Measurements from ENCODE around the gene GPS1. TPM values are rescaled to one million over a fixed set of nuclear protein-coding genes. Genes with fewer than 3 reads are reported as not detected.

The GPS1 gene
- polyA plus RNA-seq (ENCODE audit: insufficient read length): 102 TPM
- long read RNA-seq, donor 1, transcript GPS1-226 (13 exons, 1,839 nt): minor isoform, 5 of 129 reads
- long read RNA-seq, donor 1, transcript GPS1-208 (13 exons, 1,874 nt): major isoform, 16 of 129 reads
- long read RNA-seq, donor 1, partial matches to known transcripts: 69 of 129 reads
- long read RNA-seq, donor 1, other reads (novel, unspliced or antisense): 31 of 129 reads
- long read RNA-seq, donor 2, transcript GPS1-208 (13 exons, 1,874 nt): major isoform, 13 of 45 reads
- long read RNA-seq, donor 2, partial matches to known transcripts: 18 of 45 reads
- long read RNA-seq, donor 2, other reads (novel, unspliced or antisense): 5 of 45 reads
- long read RNA-seq, donor 3, transcript GPS1-208 (13 exons, 1,874 nt): major isoform, 11 of 38 reads
- long read RNA-seq, donor 3, partial matches to known transcripts: 21 of 38 reads
- long read RNA-seq, donor 3, other reads (novel, unspliced or antisense): 0 of 38 reads
- long read RNA-seq, donor 4, partial matches to known transcripts: 0 of 1 reads
- long read RNA-seq, donor 4, other reads (novel, unspliced or antisense): 0 of 1 reads
- long read RNA-seq, donor 5, transcript GPS1-226 (13 exons, 1,839 nt): minor isoform, 6 of 130 reads
- long read RNA-seq, donor 5, transcript GPS1-201 (13 exons, 1,842 nt): minor isoform, 5 of 130 reads
- long read RNA-seq, donor 5, transcript GPS1-208 (13 exons, 1,874 nt): major isoform, 18 of 130 reads
- long read RNA-seq, donor 5, partial matches to known transcripts: 85 of 130 reads
- long read RNA-seq, donor 5, other reads (novel, unspliced or antisense): 12 of 130 reads
- long read RNA-seq, donor 6, transcript GPS1-226 (13 exons, 1,839 nt): minor isoform, 6 of 79 reads
- long read RNA-seq, donor 6, transcript GPS1-208 (13 exons, 1,874 nt): major isoform, 11 of 79 reads
- long read RNA-seq, donor 6, partial matches to known transcripts: 36 of 79 reads
- long read RNA-seq, donor 6, other reads (novel, unspliced or antisense): 23 of 79 reads
- long read RNA-seq, donor 7, transcript GPS1-201 (13 exons, 1,842 nt): minor isoform, 8 of 147 reads
- long read RNA-seq, donor 7, transcript GPS1-208 (13 exons, 1,874 nt): major isoform, 30 of 147 reads
- long read RNA-seq, donor 7, transcript GPS1-226 (13 exons, 1,839 nt): minor isoform, 5 of 147 reads
- long read RNA-seq, donor 7, partial matches to known transcripts: 91 of 147 reads
- long read RNA-seq, donor 7, other reads (novel, unspliced or antisense): 10 of 147 reads
- long read RNA-seq, donor 8, transcript GPS1-208 (13 exons, 1,874 nt): major isoform, 7 of 21 reads
- long read RNA-seq, donor 8, partial matches to known transcripts: 0 of 21 reads
- long read RNA-seq, donor 8, other reads (novel, unspliced or antisense): 6 of 21 reads

DNA sequence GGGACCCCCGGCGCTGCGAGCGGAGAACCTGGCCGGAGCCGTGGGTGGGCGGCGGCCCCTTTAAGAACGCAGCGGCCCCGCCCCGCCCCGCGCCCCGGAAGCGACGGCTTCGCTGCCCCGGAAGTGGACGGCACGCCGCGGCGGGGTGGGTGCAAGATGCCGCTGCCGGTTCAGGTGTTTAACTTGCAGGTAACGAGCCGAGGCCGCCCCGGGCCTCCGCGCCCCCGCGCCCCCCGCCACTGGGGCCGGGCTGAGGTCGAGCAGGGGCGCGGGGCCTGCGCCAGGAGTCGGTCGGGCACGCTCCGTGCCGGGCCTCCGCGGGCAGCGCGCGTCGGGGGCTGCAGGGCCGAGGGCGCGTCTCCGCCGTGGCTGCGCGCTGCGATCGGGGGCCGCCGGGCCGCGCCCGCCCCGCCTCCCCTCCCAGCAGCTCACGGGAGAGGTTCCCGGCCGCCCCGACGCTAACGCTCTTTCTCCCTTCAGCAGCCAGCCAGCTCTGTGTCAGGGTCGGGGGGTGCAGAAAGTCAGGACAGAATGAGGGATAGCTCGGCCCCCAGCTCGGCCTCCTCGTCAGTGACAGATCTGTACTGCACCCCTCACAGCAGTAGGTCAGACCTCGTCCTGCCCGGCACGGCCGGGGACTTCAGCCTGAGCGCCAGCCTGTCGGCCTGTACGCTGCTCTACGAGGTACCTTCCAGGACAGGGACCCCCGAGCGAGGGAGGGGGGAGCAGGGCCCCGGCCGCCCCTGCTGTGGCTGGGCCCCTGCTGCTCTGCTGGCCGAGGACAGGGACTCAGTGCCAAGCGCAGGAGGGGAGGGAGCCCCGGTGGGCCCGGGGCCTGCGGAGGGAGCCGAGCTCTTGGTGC is at the start of gene GPS1, which contains the start of gene RFNG:
TSS of gene GPS1 (plus strand) at position 123 of the 862 bp plus-strand sequence. CDS start at position 157, 34 bp downstream.
TSS of gene RFNG (minus strand) at position 36 of the 862 bp plus-strand sequence. CDS start 45 bp downstream, outside the sequence.
- DNase-seq: no peak

DNA sequence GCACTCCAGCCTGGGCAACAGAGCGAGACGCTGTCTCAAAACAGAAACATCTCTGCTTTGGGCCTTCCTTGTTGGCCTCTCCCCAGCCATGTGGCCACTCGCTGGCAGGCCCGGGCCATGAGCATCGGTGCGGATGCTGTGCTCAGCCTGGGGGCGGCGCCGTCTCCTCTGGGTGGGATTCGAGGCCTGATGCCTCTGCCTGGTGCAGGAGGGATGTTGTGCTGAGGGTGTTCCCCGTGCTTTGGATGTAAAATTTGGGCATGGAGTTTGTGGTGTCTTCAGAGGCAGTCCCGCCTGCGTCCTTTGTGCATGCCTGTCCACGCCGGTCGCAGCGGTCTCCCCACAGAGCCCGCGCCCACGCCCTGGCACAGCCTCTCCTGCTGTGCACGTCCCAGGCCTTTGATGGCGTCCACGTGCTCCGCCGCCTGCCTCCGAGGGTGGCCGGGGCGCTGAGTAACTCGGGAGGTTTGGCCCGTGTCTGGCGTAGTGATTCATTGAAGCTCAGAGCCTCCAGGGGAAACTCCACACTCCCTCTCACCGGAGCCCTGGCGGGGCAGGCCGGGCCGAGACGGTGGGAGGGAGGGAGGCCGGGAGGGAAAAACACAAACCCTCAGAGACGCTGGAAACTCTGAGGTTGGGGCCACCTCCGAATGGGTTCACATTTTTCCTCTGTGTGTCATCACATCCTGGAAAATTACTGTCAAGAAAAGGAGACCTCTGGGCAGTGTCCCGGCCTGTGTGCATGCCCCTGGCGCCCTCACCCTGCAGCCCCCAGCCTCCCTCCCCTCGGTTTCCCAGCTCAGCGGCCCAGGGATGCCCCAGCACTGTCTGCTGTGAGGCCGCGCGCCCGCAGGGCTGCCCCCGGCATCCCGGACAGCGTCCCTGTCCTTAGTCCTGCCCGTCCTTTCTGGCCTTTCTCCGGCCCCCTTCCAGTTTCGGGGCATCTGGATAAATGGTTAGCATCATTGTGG is 48.0 kb upstream of the GPS1 start:
- DNase-seq: no peak

- DNase-seq: no peak
Measured at GRCh38 chr17:82004517-82005455, 46.9 kb upstream of the GPS1 start.

DNA sequence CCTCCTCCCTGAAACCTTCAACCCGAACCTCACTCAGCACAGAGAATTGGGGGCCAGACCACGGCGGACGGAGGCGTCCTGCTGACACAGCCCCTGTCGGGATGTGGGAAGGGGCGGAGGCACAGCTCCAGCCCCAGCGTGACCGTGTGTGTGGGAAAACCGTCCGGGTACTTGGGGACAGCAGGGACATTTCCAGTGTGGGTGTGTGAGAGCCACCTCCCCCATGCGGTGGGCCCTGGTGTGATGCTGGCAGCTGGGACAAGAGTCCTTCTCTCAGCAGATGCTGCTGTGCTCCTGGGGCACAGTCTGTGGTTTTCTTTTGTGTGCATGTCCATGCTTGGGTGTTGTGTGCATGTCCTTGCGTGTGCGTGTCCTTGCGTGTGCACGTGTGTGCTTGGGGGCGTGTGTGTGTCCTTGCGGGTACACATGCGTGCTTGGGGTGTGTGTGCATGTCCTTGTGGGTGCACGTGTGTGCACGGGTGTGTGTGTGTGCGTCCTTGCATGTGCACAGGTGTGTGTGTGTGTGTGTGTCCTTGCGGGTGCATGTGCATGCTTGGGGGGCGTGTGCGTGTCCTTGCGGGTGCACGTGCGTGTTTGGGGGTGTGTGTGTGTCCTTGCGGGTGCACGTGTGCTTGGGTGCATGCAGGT is 45.9 kb upstream of the GPS1 start:
- DNase-seq: no peak

DNA sequence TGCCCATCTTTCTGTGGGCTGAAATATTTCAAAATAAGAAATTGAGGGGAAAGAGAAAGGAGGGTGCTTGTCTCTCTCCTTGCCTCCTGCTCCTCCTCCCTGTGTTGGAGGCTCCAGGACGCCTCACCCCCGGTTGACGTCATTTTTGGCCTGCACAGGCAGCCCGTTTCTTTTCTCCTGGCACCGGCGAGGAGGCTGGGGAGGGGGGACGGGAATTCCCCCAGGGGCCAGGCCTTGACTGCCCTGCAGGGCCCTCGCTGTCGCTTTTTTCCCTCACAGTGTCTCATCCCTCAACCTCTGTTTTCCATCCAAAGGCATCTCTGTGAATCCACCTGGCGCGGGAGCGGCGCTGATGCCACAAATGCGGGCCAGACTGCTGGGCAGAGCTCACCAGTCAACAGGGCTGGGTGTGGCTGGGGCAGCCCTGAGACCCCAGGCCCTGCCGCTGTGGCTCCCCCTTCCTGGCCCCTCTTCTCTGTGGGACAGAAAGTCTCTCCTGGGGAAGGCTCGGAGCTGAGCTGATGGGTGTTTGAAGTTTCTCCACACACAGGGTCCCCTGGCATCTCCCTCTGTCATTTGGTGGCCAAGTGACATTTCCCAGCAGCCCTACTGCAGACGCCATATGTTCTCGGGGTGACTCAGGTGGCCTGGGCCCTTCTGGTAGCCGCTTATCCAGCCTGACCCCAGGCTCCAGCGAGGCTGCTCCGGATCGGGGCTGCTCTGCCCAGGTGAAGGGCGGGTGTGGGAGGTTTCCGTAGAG is 45.0 kb upstream of the GPS1 start:
- no peak for DNase-seq

GRCh38 chr17:82007228-82007494 is 44.5 kb upstream of the GPS1 start:
- DNase-seq: no peak

DNA sequence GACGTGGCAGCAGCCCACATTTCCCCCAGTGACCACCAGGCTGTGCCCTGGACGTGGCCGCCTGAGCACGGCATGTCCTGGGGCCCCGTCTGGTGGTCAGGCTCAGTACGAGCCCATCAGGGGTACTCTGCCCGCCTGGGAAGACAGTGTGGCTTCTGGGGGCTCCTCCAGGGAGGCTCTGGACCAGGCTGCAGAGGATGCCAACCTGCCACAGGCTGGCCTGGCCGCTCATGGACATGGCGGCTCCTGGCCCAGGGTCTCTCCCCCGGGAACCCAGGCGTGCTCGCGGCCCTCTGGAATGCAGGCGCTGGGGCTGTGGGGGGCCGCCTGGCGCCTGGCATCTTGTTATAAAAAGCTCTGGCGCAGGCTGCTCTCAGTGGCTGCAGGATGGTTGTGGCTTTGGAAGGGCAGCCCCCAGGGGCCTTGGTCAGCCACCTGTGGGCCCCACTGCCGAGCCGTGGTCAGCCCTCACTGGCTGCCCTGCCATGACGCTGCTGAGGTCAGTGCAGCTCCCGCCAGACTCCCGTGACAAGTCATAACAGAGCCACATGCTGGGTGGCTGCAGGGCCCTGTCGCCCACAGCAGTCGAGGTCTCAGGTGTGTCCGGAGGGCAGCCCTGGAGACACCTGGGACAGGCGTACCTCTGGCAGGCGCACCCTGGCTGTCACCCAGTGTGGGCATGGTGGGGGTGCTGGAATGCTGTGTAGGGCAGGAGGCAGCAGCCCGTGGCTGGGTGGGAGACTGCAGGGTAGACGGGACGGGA is 44.0 kb upstream of the GPS1 start:
- no peak for DNase-seq

DNA sequence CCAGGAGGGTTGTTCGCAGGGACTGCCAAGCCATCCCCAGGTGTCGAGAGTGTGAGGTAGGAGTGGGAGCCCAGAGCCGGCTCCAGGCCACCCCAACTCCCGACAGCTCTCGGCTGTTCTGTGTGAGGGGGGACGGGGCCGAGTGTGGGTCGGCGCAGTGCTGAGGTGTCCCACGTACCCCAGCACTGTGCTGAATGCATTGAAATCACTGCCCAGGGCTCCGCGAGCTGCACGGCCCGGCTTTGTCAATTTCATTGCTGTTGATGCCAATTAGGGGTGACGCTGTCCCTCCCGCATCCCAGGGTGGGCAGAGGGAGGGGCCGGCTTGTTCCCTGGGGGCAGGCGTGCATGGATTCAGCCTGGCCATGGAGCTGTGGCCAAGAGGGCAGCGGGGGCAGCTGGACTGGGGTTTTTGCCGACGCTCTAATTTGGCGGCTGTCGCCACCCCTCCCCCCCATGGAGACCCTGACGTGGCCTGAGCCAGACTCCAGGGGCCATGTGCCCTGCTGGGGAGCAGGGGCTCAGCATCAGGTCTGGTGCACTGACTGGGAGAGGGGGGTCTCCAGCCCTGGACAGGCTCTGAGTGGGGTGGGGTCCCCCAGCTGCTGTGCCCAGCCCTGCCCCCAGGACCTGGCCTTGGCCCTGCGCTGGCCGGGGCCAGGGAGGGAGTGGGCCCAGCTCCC is 43.3 kb upstream of the GPS1 start:
- no peak for DNase-seq

GRCh38 chr17:82008941-82009405 is 42.7 kb upstream of the GPS1 start:
- no peak for DNase-seq

GRCh38 chr17:82009413-82009812 is 42.3 kb upstream of the GPS1 start:
- DNase-seq: no peak

DNA sequence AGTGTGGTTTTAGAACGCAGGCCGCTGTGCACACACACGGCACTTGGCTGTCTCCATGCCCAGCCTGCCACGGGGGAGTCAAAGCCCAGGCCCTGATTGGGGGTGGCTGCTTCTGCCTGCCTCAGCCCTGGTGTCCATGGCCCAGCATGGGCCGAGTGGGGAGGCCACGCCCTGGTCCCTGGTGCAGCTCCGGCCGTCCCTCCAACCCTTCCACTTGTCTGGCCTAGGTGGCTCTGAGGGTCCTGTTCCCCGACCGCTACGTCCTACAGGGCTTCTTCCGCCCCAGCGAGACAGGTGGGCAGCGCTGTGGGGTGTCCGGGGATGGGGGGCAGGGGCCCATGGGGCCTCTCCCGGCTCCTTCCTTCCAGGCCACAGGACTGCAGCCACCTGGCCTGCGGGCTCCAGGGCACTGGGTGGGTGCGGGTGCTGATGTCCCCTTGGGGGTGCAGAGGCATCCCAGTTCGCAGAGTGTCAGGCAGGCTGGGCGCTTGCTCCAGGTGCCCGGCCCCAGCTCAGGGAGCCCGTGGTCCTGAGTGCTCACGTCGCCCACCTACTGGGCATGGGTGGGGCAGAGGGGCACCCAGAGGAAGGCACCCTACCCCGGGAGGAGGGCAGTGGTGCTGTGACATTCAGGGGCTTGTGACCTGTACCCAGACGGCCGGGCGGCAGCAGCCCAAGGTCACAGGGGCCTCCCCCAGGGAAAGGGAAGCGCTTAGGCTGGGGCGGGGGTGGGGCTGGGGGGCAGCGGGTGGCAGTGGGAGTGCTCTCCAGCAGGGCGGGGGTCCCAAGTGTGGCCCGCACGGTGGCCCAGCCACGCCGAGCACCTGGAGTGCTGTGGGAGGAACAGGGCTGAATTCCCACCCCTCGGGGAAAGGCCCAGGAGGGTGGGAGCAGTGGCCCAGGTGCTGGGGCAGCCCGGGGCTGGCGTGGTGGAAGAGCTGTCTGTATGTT is 40.8 kb upstream of the GPS1 start:
- DNase-seq: no peak

DNA sequence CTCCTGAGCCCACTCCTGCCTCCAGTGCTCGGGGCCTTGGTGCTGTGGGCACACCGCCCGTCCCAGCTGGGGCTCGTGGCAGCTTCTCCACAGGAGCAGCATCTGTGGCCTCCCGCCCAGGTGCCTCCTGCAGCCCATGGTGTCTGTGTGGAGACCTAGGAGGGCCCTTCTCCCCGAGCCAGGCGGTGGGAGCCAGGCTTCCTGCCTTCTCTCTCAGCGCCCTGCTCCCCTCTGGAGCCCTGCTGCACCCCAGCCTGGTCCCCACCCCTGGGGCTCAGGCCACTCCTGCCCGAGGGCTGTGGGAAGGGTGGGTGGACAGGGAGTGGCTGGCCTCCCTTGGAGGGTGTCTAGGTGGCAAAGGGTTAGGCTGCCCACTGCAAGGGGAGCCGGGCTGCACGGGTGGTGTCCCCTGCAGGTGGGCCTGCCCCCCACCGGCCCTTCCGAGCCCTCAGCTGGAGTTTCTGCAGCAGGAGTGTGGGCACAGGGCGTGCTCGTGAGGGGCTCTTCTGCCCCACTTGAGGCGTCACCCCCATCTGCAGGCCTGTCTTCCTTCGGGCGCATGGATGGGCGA is 40.0 kb upstream of the GPS1 start:
- no peak for DNase-seq

GRCh38 chr17:82012261-82012639 is 39.4 kb upstream of the GPS1 start:
- no peak for DNase-seq

DNA sequence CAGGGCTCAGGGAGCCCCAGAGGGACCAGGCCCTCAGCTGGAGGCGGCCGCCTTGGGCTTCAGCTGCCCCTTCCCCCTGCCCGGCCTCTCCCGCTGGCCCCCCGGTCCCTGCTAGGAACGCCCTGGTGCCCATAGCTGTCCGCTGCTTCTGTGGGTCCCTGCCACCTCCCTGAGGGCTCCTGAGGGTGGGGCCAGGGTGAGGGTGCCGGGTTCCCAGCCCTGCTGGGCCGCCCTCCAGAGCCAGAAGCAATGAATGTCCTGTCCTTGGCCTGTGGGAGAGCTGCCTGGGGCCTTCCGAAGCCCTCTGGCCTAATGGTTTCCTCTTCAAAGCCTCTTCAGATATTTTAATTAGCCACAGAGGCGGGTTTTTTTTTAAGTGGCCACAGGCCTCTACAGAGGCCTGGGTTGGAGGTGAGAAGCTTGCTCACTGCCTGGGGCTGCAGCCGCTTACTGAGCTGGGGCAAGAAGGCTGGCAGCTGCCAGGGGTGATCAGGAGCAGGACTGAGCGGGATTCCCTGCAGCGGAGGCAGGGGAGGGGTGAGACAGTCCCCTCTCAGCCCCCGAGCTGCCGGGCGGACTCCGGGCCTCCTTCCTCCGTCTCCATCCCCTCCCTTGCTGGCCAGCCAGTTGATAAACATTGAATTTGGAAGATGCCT is 38.9 kb upstream of the GPS1 start:
- no peak for DNase-seq

Measured in left kidney (tissue), 8 donors.